ENCODE measurements around the gene AKAP8L. TPM values are rescaled to one million over a fixed set of nuclear protein-coding genes. Genes with fewer than 3 reads are reported as not detected.

Gene AKAP8L
- total RNA-seq, 1 experiment from 2014 or later: 123 TPM

DNA sequence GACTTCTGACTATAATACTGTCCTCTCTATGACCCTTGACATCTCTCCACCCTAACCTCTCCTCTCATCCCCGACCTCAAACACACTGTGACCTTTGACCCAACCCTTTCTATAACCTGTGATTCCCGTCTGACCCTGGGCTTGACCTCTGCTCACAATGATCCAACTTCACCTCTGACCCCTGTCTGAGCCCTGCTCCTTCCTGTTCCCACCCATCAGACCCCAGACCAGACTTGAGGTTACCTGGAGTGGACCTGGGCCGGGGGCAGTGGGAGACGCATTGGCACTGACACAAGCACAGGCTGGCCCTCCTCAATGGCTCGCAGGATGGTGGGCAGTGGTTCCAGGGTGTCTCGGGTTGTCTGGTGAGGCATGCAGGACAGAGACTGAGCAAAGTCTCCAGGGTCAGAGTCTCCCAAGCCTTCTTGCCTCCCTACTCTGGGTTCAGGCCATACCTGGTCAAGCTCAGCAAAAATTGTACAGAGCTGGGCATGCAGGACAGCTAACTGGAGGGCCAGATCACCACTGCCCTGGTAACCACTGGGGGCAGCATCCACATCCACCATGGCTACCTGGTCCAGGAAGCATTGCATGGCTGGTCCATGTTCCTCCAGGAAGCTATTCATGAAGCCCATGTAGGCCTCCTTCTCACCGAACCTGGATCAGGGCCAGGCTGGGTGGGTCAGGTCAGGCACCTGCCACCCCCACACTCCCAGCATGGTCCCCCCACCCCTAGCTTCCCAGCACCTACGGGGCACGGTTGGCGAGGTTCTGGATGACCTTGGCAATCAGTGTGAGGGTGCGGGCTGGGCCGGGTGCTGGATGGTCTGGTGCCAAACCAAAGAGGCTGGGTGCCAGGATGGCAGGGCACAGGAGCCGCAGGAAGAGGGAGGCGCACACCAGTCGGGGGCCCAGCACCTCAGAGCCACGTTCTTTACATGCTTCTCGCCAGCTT, 35.4 kb upstream of the AKAP8L start:
- Histone ChIP-seq H3K79me2 (ENCODE audit: insufficient read depth, low read length) (no peaks in the 10 kb centered on the region), H3K4me1 (ENCODE audit: insufficient read depth, low read length) (no peaks in the 10 kb centered on the region; the same call in 1 of the 2 replicates), H3K4me2 (ENCODE audit: insufficient read depth, insufficient read length, low read length) (no peak overlapping the region), H3K56ac (ENCODE audit: insufficient read length, low read depth, low read length) (no peak overlapping the region), H4K20me1 (ENCODE audit: control insufficient read depth, insufficient read depth, insufficient read length) (no peaks in the 10 kb centered on the region), H3K23ac (ENCODE audit: insufficient read length, low read depth, low read length) (no peak overlapping the region), H4K8ac (replicated peaks; ENCODE audit: insufficient read length, low read depth, low read length) (no peak overlapping the region), H2AFZ (ENCODE audit: low read length) (no peak overlapping the region), H3T11ph (ENCODE audit: low read length) (no peak overlapping the region), H2BK20ac (ENCODE audit: low read depth, low read length, poor library complexity, severe bottlenecking) (no peak overlapping the region), H2BK12ac (ENCODE audit: insufficient read length, low read depth, low read length) (no peak overlapping the region), H4K5ac (ENCODE audit: insufficient read length, low read depth, low read length) (no peak overlapping the region), H3K14ac (ENCODE audit: insufficient read depth, low read length) (no peak overlapping the region; the same call in 1 of the 2 replicates), H4K91ac (ENCODE audit: insufficient read length, low read depth, low read length) (no peak overlapping the region), H3K27me3 (ENCODE audit: insufficient read depth, low read length) (peaks cover 14% of the 10 kb centered on the region; the same call in 1 of the 2 replicates), H2BK15ac (ENCODE audit: low read depth, low read length) (no peak overlapping the region), H3K23me2 (ENCODE audit: insufficient read length, low read depth, low read length, poor library complexity, severe bottlenecking) (peaks cover 25% of the 10 kb centered on the region), H3K9ac (ENCODE audit: extremely low read depth, insufficient read length, low read length) (no peak overlapping the region), H2BK120ac (ENCODE audit: low read depth, low read length, poor library complexity, severe bottlenecking) (no peak overlapping the region), H3K18ac (ENCODE audit: insufficient read length, low read depth, low read length) (no peak overlapping the region), H3K4ac (ENCODE audit: low read depth, low read length) (no peak overlapping the region), H3K9me3 (ENCODE audit: control insufficient read depth, low read depth, low read length) (no peaks in the 10 kb centered on the region), H3K79me1 (ENCODE audit: insufficient read depth, low read depth, low read length, poor library complexity, severe bottlenecking) (no peaks in the 10 kb centered on the region), H3K27ac (ENCODE audit: insufficient read length, low read depth, low read length) (no peak overlapping the region), H2AK5ac (ENCODE audit: insufficient read length, low read length) (no peak overlapping the region), H2BK5ac (ENCODE audit: insufficient read length, low read length) (no peak overlapping the region)
- peak overlapping the region in 1 of 2 experiments; percentile 68; a peak in 2 of 5 replicates for H3K4me3 Mint-ChIP-seq
- TF ChIP-seq, protein P1, sequence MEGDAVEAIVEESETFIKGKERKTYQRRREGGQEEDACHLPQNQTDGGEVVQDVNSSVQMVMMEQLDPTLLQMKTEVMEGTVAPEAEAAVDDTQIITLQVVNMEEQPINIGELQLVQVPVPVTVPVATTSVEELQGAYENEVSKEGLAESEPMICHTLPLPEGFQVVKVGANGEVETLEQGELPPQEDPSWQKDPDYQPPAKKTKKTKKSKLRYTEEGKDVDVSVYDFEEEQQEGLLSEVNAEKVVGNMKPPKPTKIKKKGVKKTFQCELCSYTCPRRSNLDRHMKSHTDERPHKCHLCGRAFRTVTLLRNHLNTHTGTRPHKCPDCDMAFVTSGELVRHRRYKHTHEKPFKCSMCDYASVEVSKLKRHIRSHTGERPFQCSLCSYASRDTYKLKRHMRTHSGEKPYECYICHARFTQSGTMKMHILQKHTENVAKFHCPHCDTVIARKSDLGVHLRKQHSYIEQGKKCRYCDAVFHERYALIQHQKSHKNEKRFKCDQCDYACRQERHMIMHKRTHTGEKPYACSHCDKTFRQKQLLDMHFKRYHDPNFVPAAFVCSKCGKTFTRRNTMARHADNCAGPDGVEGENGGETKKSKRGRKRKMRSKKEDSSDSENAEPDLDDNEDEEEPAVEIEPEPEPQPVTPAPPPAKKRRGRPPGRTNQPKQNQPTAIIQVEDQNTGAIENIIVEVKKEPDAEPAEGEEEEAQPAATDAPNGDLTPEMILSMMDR (conservative IDR thresholded peaks at IDR 0.05): peak; percentile 44
- H3K27me3 Mint-ChIP-seq (ENCODE audit: low read depth): peaks cover 64% of the 10 kb centered on the region
- no peaks in the 10 kb centered on the region for H3K36me3 Mint-ChIP-seq (ENCODE audit: insufficient read depth in 1 of 3, low read depth in 3 of 3)
- WGBS (ENCODE audit: extremely low coverage, insufficient read length, low lambda C conversion rate): no CpG with 5 or more reads among the region's 17 CpGs
- H3K9me3 Mint-ChIP-seq: peaks cover 0 to 2% of the 10 kb centered on the region in 2 experiments; a peak in 4 of 5 replicates
- H3K4me1 Mint-ChIP-seq: peaks cover 7 to 25% of the 10 kb centered on the region in 2 experiments
- no peak overlapping the region for H3K27ac Mint-ChIP-seq
- no peak for DNase-seq
